Mucosa of rectum (tissue), 2 donors: ENCODE data around the gene DDX27.
A peak's percentile ranks its signal among the peaks of the same experiment; 100 is the strongest.
"Not testable (repeated sequence)": the region's sequence is repeated elsewhere in the genome, so short reads cannot be mapped to it uniquely, and the experiment has no call there.

ENCODE experiments used
- H3K27ac ChIP-seq, 2 donors: one replicate each; pipeline ENCODE4 v1.7.0; 2013; ENCODE audit warnings: inconsistent platforms in 2 of 2, low read depth in 2 of 2, low read length in 2 of 2
- H3K27me3 ChIP-seq, 2 donors: one replicate each; pipeline ENCODE4 v1.7.0; 2013; ENCODE audit warnings: low read length in 2 of 2; ENCODE audit not compliant: control insufficient read depth in 2 of 2, insufficient read depth in 2 of 2
- H3K36me3 ChIP-seq, 2 donors: one replicate each; pipeline ENCODE4 v1.7.0; 2013; ENCODE audit warnings: low read length in 2 of 2; ENCODE audit not compliant: control insufficient read depth in 2 of 2, insufficient read depth in 2 of 2
- H3K4me1 ChIP-seq, 2 donors: one replicate each; pipeline ENCODE4 v1.7.0; 2013; ENCODE audit warnings: low read length in 2 of 2, mild to moderate bottlenecking in 1 of 2; ENCODE audit not compliant: control insufficient read depth in 2 of 2, insufficient read depth in 2 of 2
- H3K4me3 ChIP-seq, 2 donors: one replicate each; pipeline ENCODE4 v1.7.0; 2013; ENCODE audit warnings: low read length in 2 of 2
- H3K9ac ChIP-seq, 2 donors: one replicate each; pipeline ENCODE4 v1.7.0; 2013; ENCODE audit warnings: low read length in 2 of 2, low read depth in 1 of 2, mild to moderate bottlenecking in 1 of 2
- H3K9me3 ChIP-seq, 2 donors: one replicate each; pipeline ENCODE4 v1.7.0; 2013; ENCODE audit warnings: low read length in 2 of 2; ENCODE audit not compliant: control insufficient read depth in 2 of 2
- donor health status: healthy.
- donor health status: Normal muscosa, but diverticular disease.

Gene DDX27

GRCh38 chr20:49184084-49184501 lies 35.1 kb upstream of the DDX27 start:
- not testable (repeated sequence) for H3K27me3 ChIP-seq, H3K27ac ChIP-seq, H3K9me3 ChIP-seq, H3K9ac ChIP-seq, H3K36me3 ChIP-seq, H3K4me3 ChIP-seq
- H3K4me1 ChIP-seq: peaks cover 14 to 20% of the 10 kb centered on the region in 2 donors

DNA sequence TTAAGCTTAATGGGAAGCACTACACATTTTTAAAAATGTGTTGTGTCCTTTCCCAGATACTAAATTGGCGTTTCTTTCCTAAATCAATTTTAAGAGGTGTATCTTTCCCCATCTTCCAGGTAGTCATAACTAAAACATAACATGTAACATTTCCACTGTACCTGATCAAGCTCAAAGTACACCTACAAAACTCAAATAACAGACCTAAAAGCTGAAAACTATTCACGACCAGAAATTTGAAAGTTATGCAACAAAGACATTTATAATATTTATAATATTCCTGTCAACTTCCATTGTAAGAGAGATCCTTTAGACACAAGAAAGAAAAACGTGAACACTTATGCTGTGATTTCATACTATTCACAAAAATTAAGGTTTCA lies 34.5 kb upstream of the DDX27 start:
- Histone ChIP-seq H3K27me3 (no peaks in the 10 kb centered on the region), H3K4me1 (peaks cover 10 to 19% of the 10 kb centered on the region in 2 donors), H3K36me3 (no peaks in the 10 kb centered on the region), H3K9me3 (no peaks in the 10 kb centered on the region), H3K4me3 (no peak overlapping the region), H3K9ac (no peak overlapping the region), H3K27ac (no peak overlapping the region)

- Histone ChIP-seq H3K4me1 (peaks cover 10 to 16% of the 10 kb centered on the region in 2 donors), H3K36me3 (no peaks in the 10 kb centered on the region), H3K9me3 (no peaks in the 10 kb centered on the region), H3K27ac (no peak overlapping the region), H3K9ac (no peak overlapping the region), H3K4me3 (no peak overlapping the region), H3K27me3 (no peaks in the 10 kb centered on the region)
These were observed 34.0 kb upstream of the DDX27 start for GRCh38 chr20:49185071-49185761.

- H3K4me3 ChIP-seq: peak overlapping the region; percentile 88 to 95
- no peaks in the 10 kb centered on the region for H3K36me3 ChIP-seq
- H3K9me3 ChIP-seq: no peaks in the 10 kb centered on the region
- H3K27me3 ChIP-seq: no peaks in the 10 kb centered on the region
- H3K4me1 ChIP-seq: peaks cover 10 to 16% of the 10 kb centered on the region in 2 donors
- H3K9ac ChIP-seq: peak overlapping the region; percentile 72 to 79
- peak overlapping the region; percentile 87 for H3K27ac ChIP-seq
These were observed 32.5 kb upstream of the DDX27 start for GRCh38 chr20:49186535-49187329.

- no peaks in the 10 kb centered on the region for H3K36me3 ChIP-seq
- peak overlapping the region; percentile 72 to 79 for H3K9ac ChIP-seq
- peak overlapping the region; percentile 87 for H3K27ac ChIP-seq
- peaks cover 10 to 13% of the 10 kb centered on the region in 2 donors for H3K4me1 ChIP-seq
- H3K4me3 ChIP-seq: peak overlapping the region; percentile 88 to 95
- no peaks in the 10 kb centered on the region for H3K27me3 ChIP-seq
- no peaks in the 10 kb centered on the region for H3K9me3 ChIP-seq
These were observed 31.8 kb upstream of the DDX27 start for GRCh38 chr20:49187330-49187850.

DNA sequence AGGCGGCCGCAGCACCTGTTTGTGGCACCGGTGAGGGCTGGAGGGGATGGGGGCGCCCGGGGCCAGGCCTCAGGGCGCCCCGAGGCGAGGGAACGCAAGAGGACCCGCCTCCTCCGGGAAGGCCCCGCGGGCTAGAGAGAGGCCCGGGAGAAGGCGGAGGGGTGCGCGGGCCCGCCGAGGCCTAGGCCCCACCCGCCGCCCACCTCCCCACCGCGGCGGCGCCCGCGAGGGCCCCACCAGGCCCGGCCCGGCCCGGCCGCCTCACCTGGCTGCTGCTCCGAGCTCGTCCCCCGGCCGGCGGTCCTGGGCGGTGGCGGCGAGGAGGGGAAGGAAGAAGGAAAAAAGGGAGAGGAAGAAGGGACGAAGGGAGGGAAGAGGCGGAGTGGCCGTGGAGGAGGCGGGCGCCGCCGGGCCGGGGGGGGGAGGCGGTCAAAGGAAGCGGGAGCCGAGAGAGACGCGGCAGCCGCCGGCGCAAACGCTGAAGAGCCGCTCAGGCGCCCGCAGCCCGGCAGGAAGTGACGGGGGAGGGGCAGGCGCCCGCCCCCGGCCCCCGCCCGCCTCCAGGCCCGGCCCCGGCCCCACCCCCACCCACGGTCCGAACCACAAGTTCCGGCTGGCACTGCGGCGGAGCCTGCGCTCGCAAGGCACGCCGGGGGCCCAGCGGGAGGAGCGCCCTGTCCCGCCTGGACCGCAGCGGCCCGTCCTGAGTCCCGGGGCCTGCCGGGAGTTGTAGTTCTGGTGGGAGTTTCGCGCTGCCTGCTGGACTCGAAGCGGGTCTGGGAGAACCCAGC lies 31.2 kb upstream of the DDX27 start, which contains the start of gene STAU1:
TSS of gene STAU1 (minus strand) at position 484 of the 791 bp plus-strand sequence. CDS start 22,133 bp downstream, outside the sequence.
- peak within 1 kb of the TSS; percentile 87 for H3K27ac ChIP-seq
- H3K9me3 ChIP-seq: no peaks in the 10 kb centered on the region
- H3K4me1 ChIP-seq: peaks cover 10 to 13% of the 10 kb centered on the region in 2 donors
- no peaks in the 10 kb centered on the region for H3K36me3 ChIP-seq
- H3K9ac ChIP-seq: peak within 1 kb of the TSS; percentile 72 to 79
- H3K4me3 ChIP-seq: peak within 1 kb of the TSS; percentile 88 to 95
- no peaks in the 10 kb centered on the region for H3K27me3 ChIP-seq

DNA sequence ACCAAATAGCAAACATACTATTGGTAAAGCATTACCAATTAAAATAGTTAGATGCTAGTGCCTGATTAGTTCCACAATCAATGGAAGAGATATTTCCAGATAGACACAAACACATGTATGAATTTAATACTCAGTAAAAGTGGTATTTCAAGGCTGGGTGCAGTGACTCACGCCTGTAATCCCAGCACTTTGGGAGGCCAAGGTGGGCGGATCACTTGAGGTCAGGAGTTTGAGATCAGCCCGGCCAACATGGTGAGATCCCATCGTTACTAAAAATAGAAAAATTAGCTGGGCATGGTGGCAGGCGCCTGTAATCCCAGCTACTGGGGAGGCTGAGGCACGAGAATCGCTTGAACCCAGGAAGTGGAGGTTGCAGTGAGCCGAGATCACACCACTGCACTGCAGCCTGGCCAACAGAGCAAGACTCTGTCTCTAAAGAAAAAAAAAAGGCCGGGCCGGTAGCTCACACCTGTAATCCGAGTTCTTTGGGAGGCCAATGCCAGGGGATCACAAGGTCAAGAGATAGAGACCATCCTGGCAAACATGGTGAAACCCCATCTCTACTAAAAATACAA lies 26.2 kb upstream of the DDX27 start:
- H3K4me3 ChIP-seq, H3K9ac ChIP-seq, H3K9me3 ChIP-seq, H3K36me3 ChIP-seq, H3K27ac ChIP-seq, H3K4me1 ChIP-seq, H3K27me3 ChIP-seq: not testable (repeated sequence)

DNA sequence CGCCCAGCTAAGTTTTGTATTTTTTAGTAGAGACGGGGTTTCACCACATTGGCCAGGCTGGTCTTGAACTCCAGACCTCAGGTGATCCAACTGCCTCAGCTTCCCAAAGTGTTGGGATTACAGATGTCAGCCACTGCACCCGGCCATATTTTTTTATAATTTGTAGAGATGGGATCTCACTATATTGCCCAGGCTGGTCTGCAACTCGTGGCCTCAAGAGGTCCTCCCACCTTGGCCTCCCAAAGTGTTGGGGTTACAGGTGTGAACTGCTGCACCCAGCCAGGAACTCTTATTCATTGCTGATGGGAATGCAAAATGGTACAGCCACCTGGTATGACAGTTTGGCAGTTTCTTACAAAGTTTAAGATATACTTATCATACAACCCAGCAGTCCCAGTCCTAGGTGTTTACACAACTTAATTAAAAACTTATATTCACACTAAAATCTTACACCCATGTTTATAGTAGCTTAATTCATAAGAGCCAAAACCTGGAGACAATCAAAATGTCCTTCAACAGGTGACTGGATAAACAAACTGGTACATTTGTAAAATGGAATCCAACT lies 19.4 kb upstream of the DDX27 start:
- no peak overlapping the region for H3K27ac ChIP-seq

GRCh38 chr20:49203011-49203410 lies 16.2 kb upstream of the DDX27 start:
- H3K4me1 ChIP-seq: no peaks in the 10 kb centered on the region
- no peaks in the 10 kb centered on the region for H3K36me3 ChIP-seq
- no peaks in the 10 kb centered on the region for H3K27me3 ChIP-seq
- H3K9ac ChIP-seq: no peak overlapping the region
- no peaks in the 10 kb centered on the region for H3K9me3 ChIP-seq
- no peak overlapping the region for H3K27ac ChIP-seq
- H3K4me3 ChIP-seq: no peak overlapping the region

More for the DNA sequence above, 19.4 kb upstream of the DDX27 start:
- Histone ChIP-seq H3K9me3 (no peaks in the 10 kb centered on the region), H3K27me3 (no peaks in the 10 kb centered on the region), H3K9ac (no peak overlapping the region), H3K4me1 (no peaks in the 10 kb centered on the region), H3K36me3 (no peaks in the 10 kb centered on the region), H3K4me3 (no peak overlapping the region)
